Kidney epithelial cell (primary cell): ENCODE measurements around the gene CLPSL1. TPM values are rescaled to one million over a fixed set of nuclear protein-coding genes. Genes with fewer than 3 reads are reported as not detected.

Experiments
- DNase-seq: peaks from one replicate; pipeline ENCODE4 v3.0.0-alpha.2; 2010; ENCODE audit warnings: low read depth
- H3K27me3 ChIP-seq: 2 replicates; pipeline ENCODE4 v1.6.0; 2011; ENCODE audit warnings: low read length; ENCODE audit not compliant: control insufficient read depth, insufficient read depth
- H3K36me3 ChIP-seq: 2 replicates; pipeline ENCODE4 v1.5.1; 2011; ENCODE audit warnings: low read length; ENCODE audit not compliant: control insufficient read depth, insufficient read depth
- H3K4me3 ChIP-seq: 2 replicates; pipeline ENCODE4 v1.5.1; 2011; ENCODE audit warnings: low read depth, mild to moderate bottlenecking, control low read depth, low read length
- total RNA-seq: library from RNA; depleted of rRNA; stranded (reverse); fragments of >200 nt; gene quantifications from 2 replicates; pipeline ENCODE4 v1.2.3, GENCODE V29; 2015
- TF ChIP-seq, protein P1 (sequence below): IDR thresholded peaks from 2 replicates; pipeline ENCODE4 v1.5.1; 2011; ENCODE audit warnings: mild to moderate bottlenecking, moderate library complexity, low read length, control low read depth, inconsistent platforms; ENCODE audit not compliant: insufficient read depth, poor library complexity, severe bottlenecking

The CLPSL1 gene
- total RNA-seq, 1 donor from 2014 or later = not detected

DNA sequence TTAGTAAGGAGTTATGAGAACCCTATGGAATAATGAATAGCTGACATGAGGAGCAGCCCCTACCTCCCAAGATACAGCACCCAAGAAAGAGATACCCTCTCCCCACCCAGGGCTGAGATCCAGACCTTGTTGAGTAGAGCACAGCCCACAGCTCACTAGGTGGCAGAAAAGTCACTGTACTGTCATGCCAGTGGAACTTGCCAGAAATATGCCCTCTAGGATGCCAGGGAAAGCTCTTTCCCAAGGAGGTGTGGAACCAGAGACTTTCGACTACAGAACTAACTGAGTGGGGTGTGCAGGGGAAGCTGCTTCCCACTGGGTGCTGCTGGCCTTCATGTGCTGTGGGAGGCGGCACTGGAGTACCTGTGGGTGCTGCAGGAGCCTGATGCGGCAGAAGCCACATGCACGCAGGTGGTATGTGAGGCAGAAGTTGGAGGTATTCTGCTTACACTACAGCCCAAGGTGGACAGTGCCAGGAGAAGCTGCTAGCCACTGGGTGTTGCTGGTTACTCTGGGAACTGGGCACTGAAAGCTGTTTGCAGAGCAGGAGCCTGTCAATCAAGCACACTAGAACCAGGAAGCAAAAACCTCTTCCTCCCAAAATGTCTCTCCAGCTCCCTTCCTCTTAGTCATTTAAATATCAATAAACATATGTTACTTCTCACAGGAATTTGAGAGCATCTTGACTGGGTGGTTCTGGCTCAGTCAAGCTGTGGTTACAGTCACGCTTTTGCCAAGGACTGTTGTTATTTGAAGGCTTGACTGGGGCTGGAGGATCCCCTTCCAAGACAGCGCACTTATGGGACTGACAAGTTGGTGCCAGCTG lies 26.2 kb upstream of the CLPSL1 start:
- Histone ChIP-seq H3K4me3 (no peak overlapping the region), H3K27me3 (no peaks in the 10 kb centered on the region), H3K36me3 (no peaks in the 10 kb centered on the region)
- TF ChIP-seq, protein P1, sequence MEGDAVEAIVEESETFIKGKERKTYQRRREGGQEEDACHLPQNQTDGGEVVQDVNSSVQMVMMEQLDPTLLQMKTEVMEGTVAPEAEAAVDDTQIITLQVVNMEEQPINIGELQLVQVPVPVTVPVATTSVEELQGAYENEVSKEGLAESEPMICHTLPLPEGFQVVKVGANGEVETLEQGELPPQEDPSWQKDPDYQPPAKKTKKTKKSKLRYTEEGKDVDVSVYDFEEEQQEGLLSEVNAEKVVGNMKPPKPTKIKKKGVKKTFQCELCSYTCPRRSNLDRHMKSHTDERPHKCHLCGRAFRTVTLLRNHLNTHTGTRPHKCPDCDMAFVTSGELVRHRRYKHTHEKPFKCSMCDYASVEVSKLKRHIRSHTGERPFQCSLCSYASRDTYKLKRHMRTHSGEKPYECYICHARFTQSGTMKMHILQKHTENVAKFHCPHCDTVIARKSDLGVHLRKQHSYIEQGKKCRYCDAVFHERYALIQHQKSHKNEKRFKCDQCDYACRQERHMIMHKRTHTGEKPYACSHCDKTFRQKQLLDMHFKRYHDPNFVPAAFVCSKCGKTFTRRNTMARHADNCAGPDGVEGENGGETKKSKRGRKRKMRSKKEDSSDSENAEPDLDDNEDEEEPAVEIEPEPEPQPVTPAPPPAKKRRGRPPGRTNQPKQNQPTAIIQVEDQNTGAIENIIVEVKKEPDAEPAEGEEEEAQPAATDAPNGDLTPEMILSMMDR = no peak
- no peak for DNase-seq

DNA sequence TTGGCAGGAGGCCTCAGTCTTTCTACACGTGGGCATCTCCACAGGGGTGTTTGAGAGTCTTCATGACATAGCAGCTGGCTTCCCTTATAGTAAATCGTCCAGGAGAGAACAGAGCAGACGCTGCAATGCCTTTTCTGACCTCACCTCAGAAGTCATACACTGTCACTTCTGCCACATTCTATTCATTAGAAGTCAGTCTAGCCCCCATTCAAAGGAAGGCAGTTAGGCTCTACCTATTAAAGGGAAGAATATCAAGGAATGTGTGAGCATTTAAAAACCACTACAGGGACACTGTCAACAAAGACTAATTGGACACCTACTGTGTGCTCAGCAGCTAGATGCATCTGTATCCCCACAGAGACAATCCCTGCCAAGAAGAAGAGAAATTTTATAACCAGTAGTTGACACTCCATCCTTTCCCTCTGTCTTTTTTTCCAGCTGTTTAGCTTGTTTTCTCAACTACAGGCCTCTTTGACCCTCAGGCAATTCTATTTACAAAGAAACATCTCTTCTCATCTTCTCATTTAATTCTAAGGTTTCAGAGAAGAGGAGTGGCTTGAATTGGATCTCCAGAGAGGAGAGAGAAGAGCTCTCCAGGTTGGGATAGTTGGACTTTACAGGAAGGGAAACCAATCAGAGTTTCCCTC lies 25.4 kb upstream of the CLPSL1 start:
- H3K27me3 ChIP-seq = no peaks in the 10 kb centered on the region
- TF ChIP-seq, protein P1 = no peak
- no peak for DNase-seq

DNA sequence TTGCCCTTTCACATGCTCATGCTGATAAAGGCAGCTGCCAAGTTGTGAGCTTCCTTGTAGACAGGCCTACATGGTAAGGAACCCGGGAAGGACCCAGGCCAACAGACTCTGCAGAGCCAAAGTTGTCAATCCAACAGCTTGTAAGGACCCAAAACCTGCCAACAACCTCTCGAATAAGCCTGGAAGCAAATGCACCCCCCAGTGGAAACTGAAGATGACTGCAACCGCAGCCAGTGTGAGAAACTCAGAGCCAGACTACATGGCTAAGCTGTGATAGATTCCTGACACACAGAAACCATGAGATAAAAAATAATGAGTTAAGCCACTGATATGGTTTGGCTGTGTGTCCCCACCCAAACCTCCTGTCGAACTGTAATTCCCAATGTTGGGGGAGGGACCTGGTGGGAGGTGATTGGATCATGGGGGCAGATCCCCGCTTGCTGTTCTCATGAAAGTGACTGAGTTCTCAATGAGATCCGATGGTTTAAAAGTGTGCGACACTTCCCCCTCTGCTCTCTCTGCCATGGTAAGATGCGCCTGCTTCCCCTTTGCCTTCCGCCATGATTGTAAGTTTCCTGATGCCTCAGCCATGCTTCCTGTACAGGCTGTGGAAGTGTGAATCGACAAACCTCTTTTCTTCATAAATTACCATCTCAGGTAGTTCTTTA lies 23.2 kb upstream of the CLPSL1 start:
- TF ChIP-seq, protein P1 = peak; percentile 40
- DNase-seq = no peak
- Histone ChIP-seq H3K27me3 (no peaks in the 10 kb centered on the region), H3K4me3 (no peak overlapping the region), H3K36me3 (no peaks in the 10 kb centered on the region)

More for the DNA sequence above, 25.4 kb upstream of the CLPSL1 start:
- Histone ChIP-seq H3K4me3 (no peak overlapping the region), H3K36me3 (no peaks in the 10 kb centered on the region)

DNA sequence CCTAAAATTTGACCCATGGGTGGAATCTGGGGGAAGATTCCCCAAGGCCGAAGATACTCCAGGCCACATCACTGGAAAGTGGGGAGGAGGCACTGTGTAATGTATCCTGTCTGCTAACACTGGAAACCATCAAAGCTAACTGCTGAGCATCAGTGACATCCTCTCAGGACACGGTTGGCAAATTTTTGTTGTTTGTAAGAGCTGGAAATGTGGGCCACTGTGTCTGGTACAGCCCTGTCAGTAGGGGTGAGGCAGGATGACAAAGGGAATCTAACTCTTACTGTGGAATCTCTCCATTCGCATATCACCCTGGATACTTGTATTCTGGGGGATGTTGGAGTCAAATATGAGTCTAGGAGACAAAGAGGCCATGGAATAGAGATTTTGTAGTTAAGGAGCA lies 21.4 kb upstream of the CLPSL1 start:
- DNase-seq = no peak
- TF ChIP-seq, protein P1 = no peak

DNA sequence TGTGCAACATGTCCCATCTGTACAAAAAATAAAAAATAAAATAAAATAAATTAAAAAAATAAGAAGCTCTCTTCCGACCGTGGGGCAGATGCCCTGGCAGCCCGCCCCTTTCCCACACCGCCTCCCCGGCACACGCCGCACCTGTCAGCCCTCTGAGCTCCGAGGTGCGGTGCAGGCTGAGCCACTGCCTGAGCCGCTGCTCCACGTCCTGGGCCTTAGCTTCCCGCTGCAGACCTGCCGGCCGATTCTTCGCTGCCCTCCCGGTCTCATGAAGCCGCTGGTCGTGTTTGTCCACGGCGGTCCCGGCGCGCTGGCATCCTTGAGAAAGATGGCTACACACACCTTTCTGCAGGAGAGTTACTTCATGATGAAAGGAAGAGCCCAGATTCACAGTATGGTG lies 15.1 kb upstream of the CLPSL1 start:
- H3K27me3 ChIP-seq = peaks cover 15% of the 10 kb centered on the region
- no peak for DNase-seq

More for the DNA sequence above, 21.4 kb upstream of the CLPSL1 start:
- Histone ChIP-seq H3K36me3 (no peaks in the 10 kb centered on the region), H3K4me3 (no peak overlapping the region), H3K27me3 (peaks cover 10% of the 10 kb centered on the region)

More for the DNA sequence above, 15.1 kb upstream of the CLPSL1 start:
- TF ChIP-seq, protein P1 = no peak
- Histone ChIP-seq H3K4me3 (no peak overlapping the region), H3K36me3 (no peaks in the 10 kb centered on the region)
